HG03469 (cell line): ENCODE results near the gene SCAPER.
"Not testable (repeated sequence)": the region's sequence is repeated elsewhere in the genome, so short reads cannot be mapped to it uniquely, and the experiment has no call there.

Experiments
- ATAC-seq: cut with Tn5 transposase; IDR thresholded peaks from one replicate; pipeline ENCODE4 v1.9.1; 2021; ENCODE audit warnings: mild to moderate bottlenecking, moderate library complexity, moderate number of reproducible peaks; ENCODE audit not compliant: unreplicated experiment

SCAPER gene

DNA sequence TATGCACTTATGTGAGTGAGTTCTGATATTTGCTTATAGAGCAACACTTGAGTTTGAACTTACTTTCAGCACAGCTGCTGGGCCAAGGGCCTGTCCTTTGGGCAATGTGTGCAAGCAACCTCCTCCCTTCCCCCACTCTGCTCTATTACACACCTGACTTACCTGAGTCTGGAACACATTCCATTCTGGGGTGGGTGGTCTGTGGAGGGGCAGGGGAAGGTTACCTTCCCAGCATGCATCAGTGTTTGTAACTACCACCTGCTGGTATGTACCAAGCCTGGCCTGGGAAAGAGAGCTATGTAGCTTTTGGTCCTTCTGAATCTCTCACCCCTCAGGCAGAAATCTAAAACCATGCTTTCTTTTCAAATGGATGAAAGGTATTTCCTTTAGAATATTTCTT, 465.6 kb downstream of the SCAPER start:
- ATAC-seq: no peak

DNA sequence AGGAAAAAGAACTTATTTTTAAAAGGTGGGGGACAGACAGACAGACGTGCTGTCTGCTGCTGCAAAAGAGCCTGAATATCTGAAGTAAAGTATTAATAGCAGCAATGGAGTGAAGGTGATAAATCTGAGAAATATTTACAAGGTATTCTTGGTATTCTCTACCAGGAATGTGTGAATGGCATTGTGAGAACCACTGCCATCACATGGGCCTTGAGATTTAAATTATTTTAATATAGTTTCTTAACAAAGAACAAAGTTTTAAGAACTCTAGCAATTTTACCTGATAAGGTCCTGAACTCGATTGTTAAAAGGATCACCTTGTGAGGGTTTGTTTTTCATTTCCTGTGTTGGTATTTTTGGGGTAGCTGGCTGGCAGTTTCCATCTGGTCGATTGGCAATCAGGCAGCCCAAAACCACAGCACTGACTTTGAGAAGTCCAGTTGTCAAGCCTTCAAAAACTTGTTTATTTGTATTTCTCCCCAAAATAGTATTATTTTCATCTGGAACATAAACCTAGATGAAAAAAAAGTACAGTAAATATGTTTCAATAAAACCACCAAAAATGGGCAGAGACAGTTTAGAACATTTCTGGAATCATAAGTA, 471.2 kb downstream of the SCAPER start:
- no peak for ATAC-seq

DNA sequence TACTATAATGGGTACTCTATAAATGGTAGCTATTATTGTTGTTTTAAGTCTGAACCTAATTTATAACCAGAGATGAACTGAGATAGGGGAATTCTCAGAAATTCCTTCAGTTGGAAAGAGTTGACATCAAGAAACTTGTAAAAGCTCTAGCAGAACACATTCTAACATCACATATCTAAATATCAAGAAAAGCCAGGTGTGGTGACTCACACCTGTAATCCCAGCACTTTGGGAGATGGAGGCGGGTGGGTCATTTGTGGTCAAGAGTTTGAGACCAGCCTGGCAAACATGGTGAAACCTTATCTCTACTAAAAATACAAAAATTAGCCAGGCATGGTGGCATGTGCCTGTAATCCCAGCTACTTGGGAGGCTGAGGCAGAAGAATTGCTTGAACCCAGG, 472.1 kb downstream of the SCAPER start:
- ATAC-seq: not testable (repeated sequence)

DNA sequence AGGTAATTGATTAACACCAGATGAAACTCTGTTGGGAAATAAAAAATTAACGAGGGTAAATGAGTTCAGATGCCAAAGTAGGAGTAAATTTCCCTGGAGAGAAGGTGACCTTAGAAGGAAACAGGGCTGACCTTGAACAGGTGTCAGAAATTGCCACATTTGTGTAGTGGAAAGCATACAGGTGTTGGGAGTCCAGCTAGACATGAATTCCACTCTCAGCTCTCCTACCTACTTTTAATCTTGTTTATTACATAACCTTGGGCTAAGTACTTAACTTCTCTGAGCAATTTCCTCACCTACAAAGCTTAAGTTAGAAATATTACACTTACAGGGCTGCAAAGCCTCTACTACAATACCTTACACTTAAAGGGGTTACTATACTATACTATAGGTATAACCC, 472.5 kb downstream of the SCAPER start:
- no peak for ATAC-seq

DNA sequence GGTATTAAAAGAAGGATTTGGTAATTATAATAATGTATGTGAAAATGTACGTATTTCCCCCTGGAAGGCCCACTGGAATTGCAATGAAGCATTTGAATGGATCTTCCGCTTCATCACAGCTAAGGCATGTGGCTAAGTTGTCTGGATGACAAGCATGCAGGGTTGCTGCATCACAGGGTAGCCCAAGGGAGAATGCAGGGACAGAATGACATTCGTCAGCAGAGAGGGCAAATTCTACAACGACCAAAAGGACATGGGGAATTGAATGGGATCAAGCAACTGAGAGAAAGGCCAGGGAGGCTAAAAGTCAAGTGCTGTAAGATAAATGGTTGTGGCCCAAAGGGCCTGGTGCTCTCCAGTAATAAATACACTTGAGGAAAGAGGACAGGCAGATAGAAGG, 473.2 kb downstream of the SCAPER start:
- ATAC-seq: no peak

DNA sequence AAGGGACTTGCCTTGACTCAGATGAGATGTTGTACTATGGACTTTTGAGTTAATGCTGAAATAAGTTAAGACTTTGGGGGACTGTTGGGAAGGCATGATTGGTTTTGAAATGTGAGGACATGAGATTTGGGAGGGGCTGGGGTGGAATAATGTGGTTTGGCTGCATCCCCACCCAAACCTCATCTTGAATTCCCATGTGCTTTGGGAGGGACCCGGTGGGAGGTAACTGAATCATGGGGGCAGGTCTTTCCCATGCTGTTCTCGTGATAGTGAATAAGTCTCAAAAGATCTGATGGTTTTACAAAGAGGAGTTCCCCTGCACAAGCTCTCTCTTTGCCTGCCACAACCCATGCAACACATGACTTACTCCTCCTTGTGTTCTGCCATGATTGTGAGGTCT, 474.4 kb downstream of the SCAPER start:
- ATAC-seq: not testable (repeated sequence)

DNA sequence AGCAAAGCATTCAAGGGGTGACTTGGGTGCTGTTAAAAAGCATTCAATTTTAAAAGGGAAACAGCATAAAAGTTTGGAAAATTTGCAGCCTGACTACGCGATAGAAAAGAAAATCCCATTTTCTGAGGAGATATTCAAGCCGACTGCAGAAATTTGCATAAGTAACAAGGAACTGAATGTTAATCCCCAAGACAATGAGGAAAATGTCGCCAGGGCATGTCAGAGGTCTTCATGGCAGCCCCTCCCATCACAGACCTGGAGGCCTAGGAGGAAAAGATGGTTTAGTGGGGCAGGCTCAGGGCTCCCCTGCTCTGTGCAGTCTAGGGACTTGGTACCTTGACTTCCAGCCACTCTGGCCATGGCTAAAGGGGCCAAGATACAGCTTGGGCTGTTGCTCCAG, 475.5 kb downstream of the SCAPER start:
- no peak for ATAC-seq

DNA sequence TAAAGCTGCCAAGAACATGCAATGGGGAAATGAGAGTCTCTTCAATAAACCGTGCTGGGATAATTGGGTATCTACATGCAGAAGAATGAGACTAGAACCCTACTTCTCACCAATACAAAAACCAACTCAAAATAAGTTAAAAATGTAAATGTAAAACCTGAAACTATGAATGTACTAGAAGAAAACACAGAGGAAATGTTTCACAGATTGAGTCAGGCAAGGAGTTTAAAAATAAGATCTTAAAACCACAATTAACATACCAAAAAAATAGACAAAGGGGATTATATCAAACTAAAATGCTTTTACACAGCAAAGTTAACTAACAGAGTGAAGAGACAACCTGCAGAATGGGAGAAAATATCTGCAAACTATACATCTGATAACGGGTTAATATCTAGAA, 478.2 kb downstream of the SCAPER start:
- no peak for ATAC-seq

DNA sequence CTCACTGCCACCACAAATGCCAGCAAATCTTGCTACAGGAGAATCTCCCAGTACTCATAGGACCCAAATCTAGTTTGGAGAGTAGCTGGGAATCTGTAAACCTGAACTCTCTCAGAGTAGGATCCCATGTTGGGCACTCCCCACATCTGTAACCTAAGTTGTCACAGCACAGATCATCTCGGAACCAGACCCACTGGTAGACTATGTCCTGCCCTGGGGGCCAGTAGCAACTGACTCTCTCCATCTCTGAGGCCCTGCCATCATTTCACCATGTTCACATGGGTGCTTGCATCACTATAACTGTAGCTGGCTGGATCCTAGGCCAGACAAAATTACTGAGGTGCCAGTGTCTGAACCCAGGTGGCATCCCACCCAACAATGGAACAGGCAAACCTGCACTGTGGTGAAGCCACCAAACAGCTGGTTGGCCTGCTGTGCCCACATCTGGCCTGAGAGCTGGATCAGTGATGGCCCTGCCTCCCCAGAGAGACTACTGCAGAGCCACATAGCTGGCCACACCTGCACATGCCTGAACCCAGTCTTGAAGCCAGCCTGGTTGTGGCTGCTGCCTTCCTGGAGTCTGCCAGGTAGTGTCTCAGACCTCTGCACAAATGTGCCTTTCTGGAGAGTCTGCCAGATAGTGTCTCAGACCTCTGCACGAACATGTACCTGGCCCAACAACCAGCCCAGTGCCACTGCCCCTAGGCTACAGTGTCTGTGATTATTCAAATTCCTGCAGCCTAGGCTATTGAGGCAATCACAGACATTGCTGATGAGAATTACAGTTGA, 486.6 kb downstream of the SCAPER start:
- ATAC-seq: no peak

DNA sequence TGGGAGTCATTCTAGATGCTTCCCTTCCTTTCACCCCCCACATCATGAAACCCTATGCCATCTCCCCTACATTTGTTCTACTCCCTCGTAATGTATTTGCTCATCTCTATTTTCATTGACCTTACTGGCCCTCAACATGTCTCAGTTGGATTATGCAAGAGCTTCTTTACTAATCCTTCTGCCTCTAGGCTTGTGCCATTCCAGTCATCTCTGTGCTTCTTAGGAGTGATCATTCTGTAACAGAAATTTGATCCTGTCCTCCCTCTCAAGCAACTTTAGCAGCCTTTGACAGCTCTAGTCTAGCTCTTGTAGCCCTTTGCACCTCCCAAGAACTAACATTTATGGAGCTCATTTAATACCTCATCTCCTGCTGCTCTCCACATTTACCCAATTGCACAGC, 503.9 kb downstream of the SCAPER start:
- no peak for ATAC-seq

DNA sequence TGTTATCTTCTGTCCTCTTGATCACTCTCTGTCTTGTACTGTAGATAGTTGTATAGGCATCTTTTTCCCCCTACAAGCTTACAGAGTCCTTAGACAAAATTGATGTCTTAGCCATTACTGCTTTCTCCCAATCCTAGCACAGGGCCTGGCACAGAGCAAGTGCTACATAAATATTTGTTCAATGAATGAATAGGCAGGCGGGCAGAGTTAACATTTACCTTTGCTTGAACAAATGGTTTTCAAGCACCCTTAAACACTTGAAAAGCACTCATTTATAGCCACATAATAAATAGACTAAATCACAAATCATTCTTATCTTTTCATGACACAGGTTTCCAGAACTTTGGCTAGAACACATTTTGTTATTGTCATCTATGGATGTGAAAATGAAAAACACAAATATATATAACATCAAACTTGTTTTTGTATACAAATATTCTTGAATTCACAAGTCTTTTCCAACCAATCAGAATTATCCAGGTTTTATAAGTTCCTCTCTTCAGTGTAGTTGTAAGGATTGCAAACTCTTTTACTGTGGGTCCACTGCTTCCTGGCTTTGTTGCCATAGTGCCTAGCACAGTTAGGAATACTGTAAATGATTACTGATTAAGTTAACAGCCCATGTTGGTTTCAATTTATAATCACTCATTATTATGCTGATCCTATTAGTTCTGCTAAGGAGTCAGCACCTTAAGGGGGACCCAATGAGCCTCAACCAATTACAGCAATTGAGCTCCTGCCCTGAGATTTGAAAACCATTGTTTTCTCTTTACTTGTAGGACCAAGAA, 506.6 kb downstream of the SCAPER start:
- no peak for ATAC-seq

DNA sequence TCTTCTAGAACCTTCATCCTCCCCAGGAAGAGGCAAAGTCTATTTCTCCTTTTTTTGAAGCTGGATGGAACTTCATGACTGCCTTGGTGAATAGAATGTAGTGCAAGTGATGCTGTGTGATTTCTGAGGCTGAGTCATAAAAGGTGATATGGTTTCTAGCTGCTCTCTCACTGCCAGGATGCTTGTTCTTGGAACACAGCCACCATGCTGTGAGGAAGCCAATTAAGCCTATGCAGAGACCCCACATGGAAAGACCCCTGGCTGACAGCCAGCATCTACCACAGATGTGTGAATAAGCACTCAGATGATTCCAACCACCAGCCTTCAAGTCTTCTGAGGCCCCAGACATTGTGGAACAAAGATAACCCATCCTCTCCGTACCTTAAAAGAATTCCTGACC, 511.5 kb downstream of the SCAPER start:
- no peak for ATAC-seq

DNA sequence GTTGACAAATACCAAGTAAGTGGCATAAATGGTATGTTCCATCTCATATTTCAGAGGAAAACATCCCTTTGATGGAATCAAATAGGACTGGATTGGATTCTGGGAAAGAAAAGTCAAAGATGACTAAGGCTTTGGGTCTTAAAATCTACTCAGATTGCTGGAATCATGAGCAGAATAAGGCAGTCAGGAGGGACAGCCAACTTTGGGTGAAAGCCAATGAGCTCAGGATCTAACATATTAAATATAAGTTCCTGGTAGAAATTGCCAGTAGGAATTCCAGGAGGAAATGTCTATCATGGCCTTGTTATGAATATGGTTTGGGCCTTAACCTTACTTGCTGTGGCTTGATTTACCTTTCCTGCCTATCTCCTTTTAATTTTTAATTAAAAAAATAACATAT, 513.3 kb downstream of the SCAPER start:
- no peak for ATAC-seq

DNA sequence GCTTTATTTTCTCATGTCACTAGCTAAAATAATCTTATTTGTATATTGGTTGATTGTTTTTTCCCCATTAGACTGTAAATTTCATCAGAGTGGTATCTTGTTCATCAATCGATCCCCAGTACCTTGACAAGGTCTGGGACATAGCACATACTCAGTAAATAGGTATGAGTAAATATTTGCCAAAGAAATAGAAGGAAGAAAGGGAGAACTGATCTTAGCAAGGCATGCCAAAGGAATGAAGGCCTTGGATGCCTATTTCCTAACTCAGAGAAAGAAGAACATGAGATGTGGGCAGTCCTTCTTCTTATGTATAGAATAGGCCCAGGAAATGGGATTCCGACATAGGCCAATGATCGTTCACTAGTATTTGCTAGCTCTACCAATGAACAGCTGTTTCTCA, 513.8 kb downstream of the SCAPER start:
- ATAC-seq: no peak

DNA sequence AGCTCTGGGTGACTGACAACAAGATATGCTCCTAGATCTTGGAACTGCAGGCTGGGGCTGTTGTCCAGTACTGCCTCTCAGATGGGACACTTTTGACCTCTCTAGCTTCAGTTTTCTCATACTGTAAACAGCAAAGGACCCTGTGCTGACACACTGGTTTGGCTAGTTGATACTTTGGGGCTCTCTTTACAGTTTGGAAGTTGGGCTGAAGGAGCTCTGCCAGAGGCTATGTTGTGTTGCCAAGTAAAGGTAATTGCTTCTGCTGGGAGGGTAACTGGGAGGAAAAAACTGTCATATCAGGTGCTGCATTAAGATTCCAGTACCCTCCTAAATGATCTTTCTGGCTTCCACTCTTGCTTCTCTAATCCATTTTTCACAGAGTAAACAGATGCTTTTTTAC, 514.6 kb downstream of the SCAPER start:
- no peak for ATAC-seq

DNA sequence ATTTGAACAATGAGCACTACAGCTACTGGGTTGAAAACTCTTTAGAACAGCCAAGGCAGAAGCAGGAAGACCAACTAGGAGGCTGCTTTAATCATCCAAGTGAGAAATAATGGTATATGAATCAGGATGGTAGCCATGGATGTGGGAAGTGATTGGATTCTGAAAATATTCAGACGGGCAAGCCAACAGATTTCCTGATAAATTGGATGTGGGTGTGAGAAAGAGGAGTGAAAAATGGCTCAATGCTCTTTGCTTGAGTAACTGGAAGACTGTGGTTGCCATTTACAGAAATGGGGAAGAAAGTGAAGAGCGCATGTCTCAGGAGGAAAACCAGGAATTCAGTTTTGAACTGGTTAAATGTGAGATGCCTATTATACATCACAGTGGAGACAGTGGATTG, 518.2 kb downstream of the SCAPER start:
- no peak for ATAC-seq

DNA sequence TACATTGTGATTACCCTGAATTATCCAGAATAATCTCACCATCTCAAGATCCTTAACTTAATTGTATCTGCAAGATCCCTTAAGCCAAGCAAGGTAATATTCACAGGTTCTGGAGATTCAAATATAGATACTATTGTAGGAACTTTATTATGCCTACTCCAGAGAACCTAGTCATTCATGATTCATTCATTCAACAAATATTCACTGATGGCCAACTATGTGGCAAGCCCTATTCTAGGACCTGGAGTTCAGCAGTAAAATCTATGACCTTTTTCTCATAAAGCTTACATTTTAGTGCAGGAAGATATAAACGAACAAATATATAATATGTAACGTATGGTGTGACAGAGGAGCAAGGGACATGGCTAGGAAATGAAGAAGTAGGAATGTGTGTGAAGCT, 519.0 kb downstream of the SCAPER start:
- no peak for ATAC-seq

DNA sequence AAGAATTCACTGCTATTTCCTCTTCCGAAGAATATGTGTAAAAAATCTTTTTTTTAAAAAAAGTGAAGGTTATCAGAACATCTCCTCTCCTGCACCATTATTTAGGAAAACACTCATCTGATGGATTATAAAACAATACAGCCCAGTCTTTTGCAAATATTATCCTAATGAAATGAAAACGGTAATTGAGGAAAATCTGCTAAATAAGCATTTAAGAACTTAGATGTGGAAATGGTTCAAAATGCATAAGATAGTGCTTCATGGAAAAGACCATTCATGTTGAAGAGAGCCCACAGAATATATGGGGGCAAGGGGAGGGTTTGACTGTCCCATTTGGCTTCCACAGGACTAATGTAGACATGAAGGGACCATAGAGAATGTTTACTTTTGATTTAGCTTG, 520.7 kb downstream of the SCAPER start:
- no peak for ATAC-seq

DNA sequence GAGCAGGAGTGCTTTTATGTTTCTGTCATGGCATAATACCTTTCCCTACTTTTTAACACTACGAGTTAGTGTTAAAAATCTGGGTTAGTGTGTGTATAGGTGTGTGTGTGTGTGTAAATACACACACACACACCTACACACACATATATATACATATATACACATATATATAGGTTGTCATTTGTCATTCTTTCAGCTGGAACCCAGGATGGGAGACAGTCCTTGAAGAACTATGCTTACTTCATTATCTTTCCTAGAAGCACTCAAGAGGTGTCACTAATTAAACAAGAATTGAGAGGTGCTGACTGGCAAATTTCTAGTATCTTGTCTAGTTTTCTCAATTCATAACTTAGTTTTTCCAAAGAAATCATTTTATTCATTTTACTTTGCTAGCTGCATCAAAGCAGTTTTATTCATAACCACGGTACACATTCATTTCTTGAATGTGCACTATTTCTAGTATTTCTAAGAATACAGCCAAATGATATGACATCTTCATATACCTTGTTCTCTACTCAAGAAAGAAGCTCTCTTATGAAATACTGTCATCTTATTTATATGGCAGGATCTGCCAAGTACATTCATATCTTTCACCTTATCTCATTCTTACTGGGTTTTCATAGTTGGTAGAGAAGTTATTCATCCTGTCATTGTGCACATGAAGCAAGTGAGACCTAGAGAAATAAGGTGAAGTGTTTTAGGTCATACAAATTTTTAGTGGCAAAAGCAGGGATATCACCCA, 522.0 kb downstream of the SCAPER start:
- ATAC-seq: no peak

DNA sequence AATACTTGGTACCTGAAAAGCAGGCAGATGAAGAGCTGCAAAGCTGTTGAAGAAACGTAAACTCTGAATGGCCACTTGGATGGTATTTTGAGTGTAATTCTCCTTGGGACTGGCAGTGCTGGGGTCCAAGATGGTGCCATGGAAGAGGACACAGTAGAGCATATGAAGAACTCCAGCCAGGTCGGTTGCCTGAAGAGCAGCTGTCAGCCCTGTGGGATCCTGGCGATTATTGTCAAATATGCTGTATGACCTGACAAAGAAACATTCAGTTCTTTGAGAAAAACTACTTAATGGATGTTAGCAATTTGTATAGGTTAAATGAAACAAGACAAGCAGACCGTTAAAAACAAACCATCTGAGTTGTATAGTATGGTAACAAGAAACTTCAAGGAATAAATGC, 523.8 kb downstream of the SCAPER start:
- no peak for ATAC-seq

DNA sequence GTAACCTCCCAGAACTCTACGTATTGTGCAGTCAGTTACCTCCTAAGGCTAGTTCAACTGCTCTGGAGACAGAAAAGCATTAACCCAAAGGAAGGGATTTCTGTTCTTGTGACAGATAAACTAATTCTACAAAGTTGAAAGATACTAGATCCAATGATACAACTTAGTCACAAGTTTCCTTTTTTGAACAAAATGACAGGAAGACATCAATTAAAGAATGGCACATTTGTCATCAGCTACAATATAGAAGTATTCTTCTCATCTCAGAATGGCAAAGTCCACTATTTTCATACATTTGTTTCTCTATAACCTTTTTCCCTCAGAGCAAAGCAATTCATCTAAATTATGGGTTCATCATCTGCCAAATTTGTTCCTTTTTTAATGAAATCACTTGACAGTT, 524.9 kb downstream of the SCAPER start:
- no peak for ATAC-seq
